Activated CD8-positive, alpha-beta T cell treated with anti-CD3 and anti-CD28 coated beads for 36 hours (primary cell): Measurements from ENCODE around the gene FRMD4A. TPM values are rescaled to one million over a fixed set of nuclear protein-coding genes. Genes with fewer than 3 reads are reported as not detected.
"Not testable (repeated sequence)": the region's sequence is repeated elsewhere in the genome, so short reads cannot be mapped to it uniquely, and the experiment has no call there.

Experiments
- ATAC-seq: fragments of 200-7000 bp; cut with Tn5 transposase; one replicate; pipeline ENCODE4 v1.10.0; 2021; ENCODE audit warnings: mild to moderate bottlenecking, moderate library complexity
- CTCF ChIA-PET: fragments of 350-600 bp; sonication (Branson Sonifier 250); formaldehyde crosslinking; loops from one replicate; lab custom pipeline; 2021; ENCODE audit warnings: antibody characterized with exemption; lab: Charles Lee
- POLR2A ChIA-PET: fragments of 350-600 bp; sonication (Branson Sonifier 250); formaldehyde crosslinking; loops from one replicate; lab custom pipeline; 2021; ENCODE audit warnings: antibody characterized with exemption; lab: Charles Lee
- DNase-seq: peaks from one replicate; pipeline ENCODE4 v3.0.0-alpha.2; 2020
- H3K27ac Mint-ChIP-seq: one replicate; pipeline ENCODE4 v1.8.0; 2021; ENCODE audit warnings: mild to moderate bottlenecking, mixed read lengths
- H3K27me3 Mint-ChIP-seq: one replicate; pipeline ENCODE4 v1.8.0; 2021; ENCODE audit warnings: mixed read lengths
- H3K36me3 Mint-ChIP-seq: one replicate; pipeline ENCODE4 v1.8.0; 2021; ENCODE audit warnings: low read depth, mixed read lengths
- H3K4me1 Mint-ChIP-seq: one replicate; pipeline ENCODE4 v1.8.0; 2021; ENCODE audit warnings: low read depth, mixed read lengths
- H3K4me3 Mint-ChIP-seq: one replicate; pipeline ENCODE4 v1.8.0; 2021; ENCODE audit warnings: mild to moderate bottlenecking, moderate library complexity, mixed read lengths
- H3K9me3 Mint-ChIP-seq: one replicate; pipeline ENCODE4 v1.8.0; 2021; ENCODE audit warnings: mixed read lengths
- intact Hi-C: fragments of 100-400 bp; cut with micrococcal nuclease; formaldehyde crosslinking; loops from one replicate; pipeline ENCODE4 v1.10.0; 2022
- total RNA-seq, 2 experiments: library from RNA; stranded (reverse); gene quantifications; one replicate each; pipeline ENCODE4 v1.2.3, GENCODE V29; 2021
- TF ChIP-seq, protein P1 (sequence below): fragments of 200-600 bp; IDR thresholded peaks from one replicate; pipeline ENCODE4 v1.8.0; 2022; ENCODE audit warnings: antibody characterized with exemption, mild to moderate bottlenecking

FRMD4A gene
- total RNA-seq, 2 experiments from 2014 or later: 2.1 to 2.8 TPM

DNA sequence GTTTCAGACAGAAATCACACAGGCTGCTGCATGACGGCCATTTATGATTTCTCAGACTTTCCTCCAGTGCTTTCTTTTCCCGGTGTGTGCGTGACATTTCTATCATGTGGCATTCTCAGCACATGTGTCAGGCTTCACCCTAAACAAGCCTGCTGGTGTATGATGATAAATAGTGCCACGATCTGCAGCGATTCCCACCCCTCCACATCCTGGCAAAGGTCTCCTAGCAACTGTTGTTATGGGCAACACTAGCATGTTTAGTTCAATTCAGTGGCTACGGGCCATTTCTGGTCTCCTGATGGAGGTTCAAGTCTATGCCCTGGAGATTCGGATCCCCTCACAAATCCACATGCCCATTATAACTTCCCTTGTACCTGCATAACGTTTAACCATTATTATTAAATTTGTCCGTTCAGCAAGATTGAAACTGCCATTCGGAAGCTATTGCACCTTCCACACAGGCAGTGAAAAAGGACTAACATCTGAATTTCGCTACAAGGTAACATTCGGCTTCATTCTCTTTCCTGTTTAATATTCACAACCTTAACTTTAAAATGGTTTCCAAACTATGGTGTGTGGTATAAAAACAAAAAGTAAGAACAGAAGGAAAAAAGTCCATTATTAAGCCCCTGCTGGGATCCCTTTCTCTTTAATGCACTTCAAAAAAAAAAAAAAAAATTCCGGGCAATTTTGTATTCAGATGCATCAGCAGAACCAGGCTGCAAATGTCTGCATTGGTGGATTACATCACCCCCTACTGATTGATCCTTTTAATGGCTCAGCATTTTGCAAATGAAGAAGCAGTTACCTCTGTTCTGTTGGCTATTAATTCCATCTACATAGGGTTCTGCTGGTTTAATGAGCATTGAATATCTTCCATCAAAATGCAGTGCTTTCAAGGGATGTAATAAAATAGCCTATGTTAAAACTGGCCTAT lies 90.2 kb downstream of the FRMD4A start:
- H3K36me3 Mint-ChIP-seq: no peaks in the 10 kb centered on the region
- intact Hi-C loops: no loop called here
- H3K4me1 Mint-ChIP-seq: peaks cover 5% of the 10 kb centered on the region
- POLR2A ChIA-PET: no interaction called here
- DNase-seq (no peak), ATAC-seq (no peak)
- TF ChIP-seq, protein P1, sequence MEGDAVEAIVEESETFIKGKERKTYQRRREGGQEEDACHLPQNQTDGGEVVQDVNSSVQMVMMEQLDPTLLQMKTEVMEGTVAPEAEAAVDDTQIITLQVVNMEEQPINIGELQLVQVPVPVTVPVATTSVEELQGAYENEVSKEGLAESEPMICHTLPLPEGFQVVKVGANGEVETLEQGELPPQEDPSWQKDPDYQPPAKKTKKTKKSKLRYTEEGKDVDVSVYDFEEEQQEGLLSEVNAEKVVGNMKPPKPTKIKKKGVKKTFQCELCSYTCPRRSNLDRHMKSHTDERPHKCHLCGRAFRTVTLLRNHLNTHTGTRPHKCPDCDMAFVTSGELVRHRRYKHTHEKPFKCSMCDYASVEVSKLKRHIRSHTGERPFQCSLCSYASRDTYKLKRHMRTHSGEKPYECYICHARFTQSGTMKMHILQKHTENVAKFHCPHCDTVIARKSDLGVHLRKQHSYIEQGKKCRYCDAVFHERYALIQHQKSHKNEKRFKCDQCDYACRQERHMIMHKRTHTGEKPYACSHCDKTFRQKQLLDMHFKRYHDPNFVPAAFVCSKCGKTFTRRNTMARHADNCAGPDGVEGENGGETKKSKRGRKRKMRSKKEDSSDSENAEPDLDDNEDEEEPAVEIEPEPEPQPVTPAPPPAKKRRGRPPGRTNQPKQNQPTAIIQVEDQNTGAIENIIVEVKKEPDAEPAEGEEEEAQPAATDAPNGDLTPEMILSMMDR: no peak
- H3K27me3 Mint-ChIP-seq: peaks cover 22% of the 10 kb centered on the region
- H3K27ac Mint-ChIP-seq: no peak overlapping the region
- CTCF ChIA-PET: interaction anchor here (0.7 kb wide), 1 partner anchor 45 kb away, joined by 3 read pairs; no protein-coding TSS in a partner anchor
- no peak overlapping the region for H3K4me3 Mint-ChIP-seq
- H3K9me3 Mint-ChIP-seq: no peaks in the 10 kb centered on the region

DNA sequence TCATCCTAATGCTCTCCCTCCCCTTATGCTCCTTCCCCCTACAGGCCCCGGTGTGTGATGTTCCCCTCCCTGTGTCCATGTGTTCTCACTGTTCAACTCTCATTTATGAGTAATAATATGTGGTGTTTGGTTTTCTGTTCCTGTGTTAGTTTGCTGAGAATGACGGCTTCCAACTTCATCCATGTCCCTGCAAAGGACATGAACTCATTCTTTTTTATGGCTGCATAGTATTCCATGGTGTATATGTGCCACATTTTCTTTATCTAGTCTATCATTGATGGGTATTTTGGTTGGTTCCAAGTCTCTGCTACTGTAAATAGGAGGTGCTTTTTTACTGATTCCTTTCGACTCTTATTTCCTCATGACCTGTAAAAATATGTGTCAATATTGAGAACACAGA lies 92.1 kb downstream of the FRMD4A start:
- H3K4me3 Mint-ChIP-seq, H3K27ac Mint-ChIP-seq, H3K9me3 Mint-ChIP-seq, H3K4me1 Mint-ChIP-seq, CTCF ChIA-PET, DNase-seq, H3K36me3 Mint-ChIP-seq, intact Hi-C loops, POLR2A ChIA-PET, ATAC-seq: not testable (repeated sequence)
- peaks cover 29% of the 10 kb centered on the region for H3K27me3 Mint-ChIP-seq

GRCh38 chr10:14236341-14236740 lies 94.4 kb downstream of the FRMD4A start:
- no peak overlapping the region for H3K4me3 Mint-ChIP-seq
- ChIA-PET POLR2A (no interaction called here), CTCF (interaction anchor here (1.1 kb wide), 1 partner anchor 41 kb away, joined by 3 read pairs; no protein-coding TSS in a partner anchor)
- TF ChIP-seq, protein P1: no peak
- ATAC-seq (no peak), DNase-seq (no peak)
- no peaks in the 10 kb centered on the region for H3K36me3 Mint-ChIP-seq
- peaks cover 30% of the 10 kb centered on the region for H3K27me3 Mint-ChIP-seq
- H3K9me3 Mint-ChIP-seq: no peaks in the 10 kb centered on the region
- no peak overlapping the region for H3K27ac Mint-ChIP-seq
- intact Hi-C loops: no loop called here
- H3K4me1 Mint-ChIP-seq: peaks cover 5% of the 10 kb centered on the region

GRCh38 chr10:14235566-14236195 lies 95.0 kb downstream of the FRMD4A start:
- DNase-seq (no peak), ATAC-seq (no peak)
- intact Hi-C loops: no loop called here
- no peak overlapping the region for H3K4me3 Mint-ChIP-seq
- H3K27ac Mint-ChIP-seq: no peak overlapping the region
- H3K4me1 Mint-ChIP-seq: peaks cover 5% of the 10 kb centered on the region
- H3K9me3 Mint-ChIP-seq: no peaks in the 10 kb centered on the region
- no peaks in the 10 kb centered on the region for H3K36me3 Mint-ChIP-seq
- peaks cover 31% of the 10 kb centered on the region for H3K27me3 Mint-ChIP-seq
- ChIA-PET CTCF (interaction anchor here (1.1 kb wide), 1 partner anchor 40 kb away, joined by 3 read pairs; no protein-coding TSS in a partner anchor), POLR2A (no interaction called here)
- TF ChIP-seq, protein P1: no peak

- Mint-ChIP-seq H3K36me3 (no peaks in the 10 kb centered on the region), H3K9me3 (no peaks in the 10 kb centered on the region), H3K27me3 (peaks cover 25% of the 10 kb centered on the region), H3K27ac (no peak overlapping the region), H3K4me3 (no peak overlapping the region), H3K4me1 (no peaks in the 10 kb centered on the region)
- CTCF ChIA-PET: no interaction called here
- ATAC-seq (no peak), DNase-seq (no peak)
- TF ChIP-seq, protein P1: no peak
- POLR2A ChIA-PET: no interaction called here
- intact Hi-C loops: no loop called here
These were observed 97.2 kb downstream of the FRMD4A start for GRCh38 chr10:14233566-14233965.

DNA sequence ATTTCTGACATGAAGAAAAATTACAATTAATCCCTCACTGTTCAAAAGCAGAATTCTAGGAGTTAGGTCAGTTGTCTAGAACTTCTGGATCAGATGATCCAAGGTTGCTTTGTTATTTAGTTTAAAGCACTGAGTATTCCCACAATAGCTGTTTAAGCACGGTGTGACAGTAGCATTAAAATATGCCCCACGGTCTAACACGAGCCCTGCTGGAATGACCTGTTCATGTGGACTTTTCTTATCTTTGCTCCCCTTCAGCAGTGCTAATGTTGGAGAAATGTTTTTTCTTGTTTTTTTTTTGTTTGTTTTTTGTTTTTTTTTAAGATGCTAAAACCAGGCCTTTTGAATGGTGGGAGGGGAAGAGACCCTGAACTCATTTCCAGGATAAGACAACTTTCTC lies 101.9 kb downstream of the FRMD4A start:
- POLR2A ChIA-PET, H3K36me3 Mint-ChIP-seq, CTCF ChIA-PET, H3K4me1 Mint-ChIP-seq, intact Hi-C loops, H3K27ac Mint-ChIP-seq, H3K9me3 Mint-ChIP-seq, H3K4me3 Mint-ChIP-seq, ATAC-seq, DNase-seq: not testable (repeated sequence)
- peaks cover 27% of the 10 kb centered on the region for H3K27me3 Mint-ChIP-seq
